NCI-H2227 (cell line): Measurements from ENCODE around the gene PIGM.
A peak's percentile ranks its signal among the peaks of the same experiment; 100 is the strongest.

ENCODE experiments used
- DNase-seq: peaks from one replicate; lab custom pipeline; 2025; ENCODE audit not compliant: unreplicated experiment; lab: John Stamatoyannopoulos, UW

PIGM gene

DNA sequence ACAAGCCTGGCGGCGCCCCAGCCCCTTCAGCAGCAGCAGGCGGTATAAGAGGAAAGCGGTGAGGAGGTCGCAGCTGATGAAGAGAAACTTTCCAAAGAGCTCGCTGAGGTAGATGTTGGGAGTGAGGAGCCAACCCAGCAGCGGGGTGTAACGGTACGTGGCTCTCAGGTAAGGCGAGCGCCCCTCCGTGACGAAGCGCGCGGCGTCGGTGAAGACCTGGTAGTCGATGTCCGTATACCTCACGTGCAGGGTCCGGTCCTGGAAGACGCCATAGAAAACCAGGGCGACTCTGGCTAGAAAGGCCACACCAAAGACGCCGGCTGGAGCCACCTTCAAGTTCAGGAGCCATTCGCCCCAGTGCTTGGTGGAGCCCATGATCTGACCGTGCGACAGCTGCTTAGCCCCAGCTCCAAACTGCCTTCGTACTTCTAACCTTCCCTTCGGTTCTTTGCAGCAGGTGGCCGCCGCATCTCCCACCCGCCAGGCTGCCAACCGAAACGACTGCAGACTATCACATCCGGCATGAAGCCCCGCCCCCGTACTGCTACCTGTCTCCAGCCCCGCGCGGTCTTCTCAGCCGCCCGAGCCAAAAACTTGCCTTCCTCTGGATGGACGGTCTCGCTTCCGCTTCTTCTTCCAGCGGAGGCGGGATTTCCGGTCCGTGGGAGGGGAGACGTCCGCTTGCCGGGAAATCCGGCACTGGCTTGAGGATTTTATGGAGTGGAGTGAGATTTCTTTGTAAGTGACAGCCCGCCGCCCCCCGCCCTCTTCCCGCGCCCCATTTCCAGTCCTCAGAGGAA is at the start of gene PIGM:
TSS of gene PIGM (minus strand) at position 626 of the 800 bp plus-strand sequence. CDS start at position 375, 251 bp downstream.
- DNase-seq, result peak; percentile 99

DNA sequence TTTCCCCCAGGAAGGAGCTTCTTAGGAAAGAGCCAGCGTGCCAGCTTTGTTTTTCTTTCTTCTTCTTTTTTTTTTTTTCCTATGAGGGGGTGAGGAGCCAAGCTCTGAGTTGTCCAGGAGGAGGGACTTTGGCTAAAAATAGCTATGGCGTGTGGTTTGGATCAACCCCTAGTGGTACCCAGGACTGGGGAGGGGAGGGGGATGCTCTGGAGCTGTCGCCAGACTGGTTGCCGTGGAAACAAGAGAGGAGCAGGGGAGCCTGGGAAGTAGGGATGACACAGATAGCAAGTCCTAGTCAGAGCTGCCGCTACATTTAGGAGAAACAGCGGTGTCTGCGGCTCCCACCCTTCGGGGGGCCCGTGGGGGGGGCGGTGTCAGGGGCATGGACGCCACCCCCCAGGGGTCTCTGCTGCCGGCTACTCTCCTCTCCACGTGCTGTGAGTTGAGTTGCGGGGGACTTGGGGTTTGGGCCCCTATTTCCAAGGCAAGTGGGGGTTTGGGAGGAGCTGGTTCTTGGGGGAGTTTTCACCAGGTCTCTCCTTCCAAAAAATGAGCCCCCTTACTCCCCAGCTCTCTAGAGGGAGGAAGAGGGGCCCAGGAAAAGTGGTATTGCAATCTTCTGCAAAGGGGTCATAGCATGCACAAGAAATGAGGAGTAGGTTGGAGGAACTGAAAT is 49.6 kb upstream of the PIGM start, which contains the start of gene KCNJ9:
TSS of gene KCNJ9 (plus strand) at position 278 of the 676 bp plus-strand sequence. CDS start 2,493 bp downstream, outside the sequence.
- DNase-seq, result peak; percentile 90

DNA sequence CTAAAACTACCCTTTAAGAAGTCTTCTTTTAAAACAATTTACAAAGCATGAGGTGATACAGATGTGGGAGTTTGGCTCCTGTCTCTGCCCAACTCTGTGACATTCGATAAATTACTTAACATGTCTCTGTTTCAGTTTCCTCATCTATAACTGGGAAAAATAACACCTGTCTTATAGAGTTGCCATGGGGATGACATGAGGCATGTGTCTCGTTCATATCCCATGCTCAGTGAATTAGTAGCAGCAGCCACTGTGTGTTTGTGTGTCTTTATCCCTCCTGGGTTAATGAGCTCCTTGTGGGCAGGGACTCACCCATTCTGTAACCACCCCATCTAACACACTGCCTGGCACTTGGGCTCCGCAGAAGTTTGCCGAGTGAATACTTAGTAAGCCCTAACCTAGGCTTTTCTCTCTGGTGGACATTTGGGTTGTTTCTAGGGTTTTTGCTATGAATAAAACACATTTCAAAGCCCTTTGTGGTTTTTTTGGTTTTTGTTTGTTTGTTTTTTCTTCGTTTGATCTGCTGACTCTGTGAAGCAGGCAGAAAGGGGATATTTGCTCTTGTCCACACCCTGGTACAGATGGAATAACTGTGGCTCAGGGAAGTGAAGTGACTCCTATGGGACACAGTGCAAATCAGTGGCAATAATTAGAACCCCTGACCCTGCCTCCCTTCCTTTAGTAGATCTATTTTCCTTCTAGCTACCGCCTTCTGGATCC is 48.8 kb upstream of the PIGM start:
- no peak for DNase-seq

DNA sequence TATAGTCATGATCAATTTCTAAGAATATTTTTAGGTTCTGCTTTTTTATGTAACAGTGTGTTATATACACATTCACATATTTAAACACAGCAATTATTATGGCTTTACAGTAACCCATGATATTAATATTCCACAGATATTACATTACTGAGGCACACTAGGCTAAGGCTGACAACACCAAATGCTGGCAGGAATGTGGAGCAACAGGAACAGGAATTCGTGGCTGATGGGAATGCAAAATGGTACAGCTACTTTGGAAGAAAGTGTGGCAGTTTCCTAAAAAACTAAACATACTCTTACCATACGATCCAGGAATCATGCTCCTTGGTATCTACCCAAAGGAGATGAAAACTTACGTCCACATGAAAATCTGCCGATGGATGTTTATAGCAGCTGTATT is 47.7 kb upstream of the PIGM start:
- no peak for DNase-seq

DNA sequence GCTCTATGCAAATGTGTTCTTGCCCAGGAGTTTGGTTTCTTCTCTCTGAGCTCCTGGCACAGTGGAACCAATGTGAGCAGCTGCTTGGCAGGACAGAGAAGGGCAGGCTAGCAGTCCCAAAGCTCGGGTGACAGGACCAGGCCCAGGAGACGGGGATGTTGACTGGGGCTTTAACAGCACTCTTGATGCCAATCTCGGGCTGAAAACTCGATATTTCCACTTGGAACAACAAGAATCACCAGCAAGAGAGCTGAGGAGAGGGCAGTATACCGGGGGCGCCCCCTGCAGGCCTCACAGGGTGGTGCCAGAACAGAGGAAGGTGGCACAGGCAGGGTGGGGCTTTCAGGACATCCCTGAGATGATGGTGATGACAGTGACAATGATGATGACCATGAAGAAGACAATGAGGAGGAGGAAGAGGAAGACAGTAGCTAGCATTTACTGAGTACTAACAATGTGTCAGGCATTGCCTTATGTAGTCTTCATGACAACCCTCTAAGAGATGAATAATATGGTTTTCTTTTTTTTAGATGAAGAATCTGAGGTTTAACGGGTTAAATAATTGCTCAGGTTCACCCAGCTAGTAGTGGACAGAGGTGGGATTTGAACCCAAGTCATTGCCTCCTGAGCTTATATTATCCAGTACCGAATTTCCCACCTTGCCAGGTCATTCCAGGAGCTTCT is 46.9 kb upstream of the PIGM start:
- peak; percentile 42 for DNase-seq

DNA sequence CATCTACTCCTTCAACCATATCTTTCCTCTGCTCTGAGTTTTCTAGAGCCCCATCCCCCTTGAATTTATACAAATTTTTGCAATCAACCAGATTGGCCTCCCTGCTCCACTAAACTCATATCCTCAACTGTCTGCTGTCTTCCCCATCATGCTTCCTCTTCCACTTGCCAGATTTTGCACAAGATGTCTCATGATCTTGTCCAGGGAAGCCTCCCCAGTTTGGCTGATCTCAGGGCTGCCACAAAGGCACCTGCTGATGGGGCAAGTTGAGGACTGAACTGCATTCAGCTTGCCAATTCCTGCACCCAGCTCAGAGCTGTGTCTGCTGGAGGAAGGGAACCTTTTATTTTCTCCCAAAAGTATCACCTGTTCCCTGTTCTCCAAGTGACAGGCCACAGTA is 45.7 kb upstream of the PIGM start:
- no peak for DNase-seq

DNA sequence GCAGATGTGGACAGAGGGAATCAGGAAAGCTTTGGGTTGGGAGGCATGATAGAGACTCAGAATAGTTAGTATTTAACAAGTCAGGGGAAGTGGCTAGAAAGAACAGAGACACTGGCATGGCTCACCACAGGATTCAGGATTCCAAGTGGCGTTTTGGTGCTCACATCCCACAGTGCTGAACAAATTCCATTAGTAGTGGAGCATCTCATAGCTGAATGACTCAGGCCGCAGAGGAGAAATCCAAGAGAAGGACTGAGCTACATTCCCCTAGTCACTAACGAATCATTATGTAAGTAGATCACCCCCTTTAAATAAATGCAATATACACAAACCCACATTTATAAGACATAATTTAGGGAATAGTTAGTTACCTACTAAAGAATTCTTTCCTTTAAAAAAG is 44.5 kb upstream of the PIGM start:
- no peak for DNase-seq

DNA sequence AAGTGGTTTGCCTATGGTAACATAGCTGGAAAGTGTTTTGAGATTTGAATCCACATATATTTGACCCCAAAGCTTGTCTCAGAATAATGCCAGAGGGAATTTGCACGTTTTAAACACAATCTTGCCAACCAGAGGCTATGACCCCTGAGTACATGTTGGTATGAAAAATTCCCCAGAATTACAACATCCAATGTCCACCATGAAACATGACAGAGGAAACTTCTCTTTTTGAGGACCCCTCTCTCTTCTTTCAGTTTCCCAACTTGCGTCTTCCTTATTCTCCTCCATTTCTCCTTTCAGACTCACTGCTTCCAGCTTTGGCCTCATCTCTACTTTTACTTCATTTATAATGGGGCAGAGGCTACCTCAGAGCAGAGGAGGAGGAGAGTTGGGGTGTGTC is 44.0 kb upstream of the PIGM start:
- DNase-seq, result no peak

DNA sequence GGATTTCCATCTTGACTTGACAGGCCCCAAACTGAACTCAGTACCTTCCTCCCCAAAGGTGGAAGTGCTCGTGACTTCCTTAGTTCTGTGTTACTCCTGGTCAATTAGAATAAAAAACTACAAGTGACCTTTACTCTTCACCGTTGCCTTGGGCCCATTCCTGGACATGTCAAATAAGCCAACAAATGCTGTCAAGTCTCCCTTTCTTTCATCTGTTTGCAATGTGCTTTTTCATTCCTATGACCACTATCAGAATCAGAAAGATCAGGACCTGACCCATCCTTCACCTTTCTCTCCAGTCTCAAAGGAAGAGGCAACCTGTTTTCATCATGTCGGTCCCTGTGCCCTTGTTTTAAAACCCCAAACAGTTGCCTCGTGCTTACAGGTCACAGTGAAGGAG is 43.1 kb upstream of the PIGM start:
- DNase-seq, result no peak

DNA sequence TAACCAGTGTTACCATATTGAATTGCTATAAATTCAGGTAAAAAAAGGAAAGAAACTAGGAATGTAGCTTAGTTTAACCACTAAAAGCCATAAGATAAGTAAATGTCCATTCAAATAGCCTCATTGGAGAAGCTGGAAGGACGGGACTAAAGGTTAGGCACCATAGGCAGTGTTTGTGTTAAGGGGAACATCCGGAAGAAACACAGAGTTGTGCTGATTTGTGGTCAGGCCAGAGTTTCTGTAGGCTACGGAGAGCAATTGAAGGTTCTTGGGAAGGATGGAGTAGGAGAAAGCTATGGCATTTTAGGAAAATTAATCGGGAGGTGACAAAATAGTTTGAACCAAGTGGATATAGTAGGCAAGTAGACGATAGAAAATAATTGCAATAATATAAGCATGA is 39.5 kb upstream of the PIGM start:
- DNase-seq, result no peak

DNA sequence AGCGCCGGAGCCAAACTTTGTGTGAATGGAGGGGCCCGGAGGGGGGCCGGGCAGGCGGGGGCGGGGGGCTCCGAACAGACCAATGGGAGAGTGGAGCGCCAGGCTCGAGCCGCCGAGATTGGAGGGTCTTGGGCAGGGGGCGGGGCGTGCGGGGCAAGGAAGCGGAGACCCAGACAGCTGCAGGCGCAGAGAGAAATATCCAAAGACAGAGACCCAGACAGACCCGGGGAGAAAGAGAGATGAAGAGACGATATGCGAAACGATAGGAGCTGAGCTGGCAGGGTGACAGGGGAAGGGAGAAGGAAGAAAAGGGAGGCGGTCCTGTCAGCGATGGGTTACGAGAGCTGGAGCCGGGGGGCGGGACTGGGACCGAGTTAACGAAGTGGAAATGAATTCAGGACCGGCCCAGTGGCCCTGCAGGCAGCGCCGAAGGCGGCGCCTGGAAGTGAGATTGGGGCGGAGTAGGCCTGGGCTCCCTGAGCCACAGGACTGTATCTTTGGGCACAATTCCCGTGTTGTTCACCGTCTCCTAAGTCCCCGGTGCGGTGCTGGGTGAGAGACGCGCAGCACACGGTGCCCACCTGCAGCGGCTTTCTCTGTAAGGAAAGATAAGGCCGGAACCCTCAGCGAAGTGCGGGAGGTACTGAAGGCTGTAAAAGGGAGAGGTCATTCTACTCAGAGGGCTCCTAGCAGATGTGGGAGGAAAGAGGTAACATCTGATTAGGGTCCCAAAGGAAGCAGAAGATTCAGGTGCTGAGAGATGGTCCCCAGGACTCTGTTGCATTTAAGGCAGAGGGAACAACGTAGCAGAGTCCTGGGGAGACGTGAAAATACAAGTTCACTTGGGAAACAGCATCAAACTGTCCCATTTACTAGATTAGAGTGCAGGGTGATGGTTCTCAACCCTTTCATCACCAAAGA is 38.7 kb upstream of the PIGM start:
- peak; percentile 84 for DNase-seq

DNA sequence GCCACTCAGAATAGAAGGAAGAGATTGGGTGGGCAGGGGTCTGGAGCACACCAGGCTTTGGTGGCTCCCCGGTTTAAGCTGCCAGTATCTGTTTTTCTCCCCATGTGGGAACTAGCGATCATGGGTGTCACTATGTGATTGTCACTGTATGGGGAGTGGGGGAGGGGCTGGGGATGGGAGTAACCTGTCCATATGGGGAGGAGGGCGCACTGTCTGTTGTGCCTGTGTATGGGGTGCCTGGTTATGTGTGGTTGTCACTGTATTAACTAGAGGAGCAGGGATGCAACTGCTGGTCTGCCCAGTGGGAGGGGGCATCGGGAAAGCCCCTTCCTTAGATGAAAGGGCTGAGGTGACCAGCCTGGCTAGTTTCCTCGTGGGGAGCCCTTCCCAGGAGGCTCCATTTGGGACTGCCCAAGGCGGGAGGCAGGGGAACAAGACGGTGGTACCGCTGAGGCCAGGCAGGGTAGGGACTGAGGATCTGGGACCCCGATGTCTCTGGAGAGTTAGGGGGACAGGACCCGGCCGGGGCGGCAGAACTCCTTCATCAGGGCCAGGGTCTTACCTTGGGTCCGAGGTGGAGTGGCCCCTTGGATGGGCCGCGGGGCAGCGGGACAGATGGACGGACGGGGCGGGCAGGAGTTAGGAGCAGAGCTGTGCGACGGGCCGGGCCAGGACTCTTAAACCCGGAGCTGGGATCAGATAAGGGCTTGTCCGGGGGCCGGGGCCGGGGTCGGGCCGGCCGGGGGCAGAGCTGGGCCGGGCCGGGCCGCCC is 37.9 kb upstream of the PIGM start, which contains the start of gene KCNJ10:
TSS of gene KCNJ10 (minus strand) at position 701 of the 772 bp plus-strand sequence. CDS start 27,628 bp downstream, outside the sequence.
- DNase-seq, result no peak

DNA sequence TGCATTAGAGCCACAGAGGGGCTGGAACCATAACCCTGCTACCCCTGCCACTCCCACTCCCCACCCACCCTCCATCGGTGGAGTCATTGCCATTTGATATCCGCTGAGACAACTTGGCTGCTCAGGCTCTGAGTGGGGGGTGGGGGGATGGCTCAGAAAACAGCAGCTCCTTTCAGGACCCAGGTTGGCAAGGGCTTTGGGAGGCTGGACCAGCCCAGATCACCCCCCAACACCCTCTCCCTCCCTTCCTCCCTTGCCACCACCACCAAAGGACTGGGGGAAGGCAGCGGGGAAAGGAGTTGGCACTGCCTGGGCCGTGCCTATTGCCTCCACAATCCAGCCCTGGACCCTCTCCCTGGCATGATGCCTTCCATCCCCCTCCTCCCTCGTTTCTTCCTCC is 36.4 kb upstream of the PIGM start:
- DNase-seq, result no peak

DNA sequence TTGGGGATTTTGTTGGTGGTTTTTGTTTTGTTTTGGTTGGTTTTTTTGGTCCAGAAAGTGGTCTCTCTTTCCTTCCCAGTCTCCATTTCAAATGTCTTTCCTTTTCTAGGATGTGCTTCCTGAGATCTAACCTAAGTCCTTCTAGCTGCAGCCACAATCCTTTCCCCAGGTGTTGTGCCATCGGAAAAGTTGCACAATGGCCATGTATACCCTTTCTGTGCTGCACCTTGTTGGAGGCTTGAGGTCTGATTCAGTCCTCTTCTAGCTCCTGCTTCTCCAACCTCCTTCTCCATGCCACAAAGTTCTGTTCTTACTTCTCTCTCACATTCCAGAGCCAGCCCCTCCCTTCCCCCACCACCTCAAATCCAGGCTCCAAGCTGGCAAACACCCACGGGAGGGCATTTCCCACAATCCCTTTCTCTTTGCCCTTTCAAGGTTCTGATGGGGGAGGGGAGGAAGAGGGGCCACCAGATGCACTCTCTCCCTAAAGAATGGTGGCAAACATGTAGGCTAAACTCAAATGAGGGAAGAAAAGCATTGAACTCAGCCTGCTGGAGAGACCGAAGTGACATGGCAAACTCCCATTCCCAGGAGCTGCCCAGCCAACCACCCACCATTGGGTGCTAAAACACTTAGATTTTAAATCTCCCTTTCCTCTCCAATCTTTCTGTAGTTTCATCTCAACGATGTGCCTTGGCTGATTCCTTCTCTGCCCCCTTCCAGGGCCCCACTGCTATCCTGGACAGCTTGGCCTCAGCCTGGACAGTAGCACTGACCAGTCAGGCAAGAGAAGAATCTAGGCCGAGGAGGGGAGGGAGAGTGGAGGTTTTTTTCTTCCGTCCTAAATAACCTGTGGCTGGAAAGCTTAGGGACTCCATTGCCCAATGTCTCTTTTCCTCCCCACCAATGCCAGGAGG is 35.3 kb upstream of the PIGM start:
- DNase-seq, result no peak

DNA sequence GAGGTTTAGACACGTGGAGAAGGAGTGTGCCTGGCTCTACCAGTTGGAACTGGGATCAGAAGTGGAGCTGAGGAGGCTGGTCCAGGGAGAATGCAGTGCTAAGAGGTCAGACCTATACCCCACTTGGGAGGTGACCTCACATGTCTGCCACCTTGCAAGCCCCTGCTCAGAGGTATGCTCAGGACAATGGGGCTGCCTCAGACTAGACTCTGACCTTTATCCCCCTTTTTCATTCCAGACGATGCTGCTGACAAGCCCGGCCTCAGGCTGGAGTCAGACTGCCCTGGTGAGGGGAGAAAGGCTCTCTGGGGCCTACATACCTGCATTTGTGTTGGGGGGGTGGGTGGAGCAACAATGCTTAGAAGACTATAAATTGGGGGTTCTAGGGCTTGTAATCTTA is 33.0 kb upstream of the PIGM start:
- DNase-seq, result no peak

DNA sequence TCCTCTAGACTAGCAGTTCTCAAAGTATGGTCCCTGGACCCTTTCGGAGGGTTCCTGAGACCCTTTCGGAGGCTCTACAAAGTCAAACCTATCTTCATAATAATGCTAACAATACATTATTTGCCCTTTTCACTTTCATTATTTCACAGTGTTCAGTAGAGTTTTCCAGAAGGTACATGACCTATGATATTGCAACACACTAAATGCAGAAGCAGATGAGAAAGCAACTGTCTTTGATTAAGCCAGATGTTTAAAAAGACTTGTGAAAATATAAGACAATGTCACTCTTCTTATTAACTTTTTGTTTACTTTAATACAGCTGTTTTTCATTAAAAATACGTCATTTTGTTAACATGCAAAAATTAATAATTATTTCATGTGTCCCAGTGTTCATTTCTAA is 32.4 kb upstream of the PIGM start:
- DNase-seq, result no peak

DNA sequence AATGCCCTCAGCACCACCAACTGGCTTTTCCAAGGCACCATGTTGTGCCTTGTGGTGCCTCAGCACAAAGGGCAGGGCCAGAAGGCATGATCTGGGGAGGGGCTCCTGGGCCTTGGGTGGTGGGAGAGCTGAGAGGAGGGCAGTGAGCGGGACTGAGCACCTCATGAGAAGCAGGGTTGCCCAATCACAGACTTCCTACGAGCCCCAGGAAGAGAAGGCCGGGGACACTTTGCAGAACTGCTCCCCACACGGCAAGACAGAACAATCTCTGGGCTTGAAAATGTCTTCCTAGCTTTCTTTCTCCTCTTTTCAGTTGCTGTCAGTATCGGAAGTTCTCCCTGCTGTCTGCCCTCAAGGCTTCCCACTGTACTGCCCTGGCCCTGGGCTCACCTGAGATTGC is 31.4 kb upstream of the PIGM start:
- DNase-seq, result no peak

DNA sequence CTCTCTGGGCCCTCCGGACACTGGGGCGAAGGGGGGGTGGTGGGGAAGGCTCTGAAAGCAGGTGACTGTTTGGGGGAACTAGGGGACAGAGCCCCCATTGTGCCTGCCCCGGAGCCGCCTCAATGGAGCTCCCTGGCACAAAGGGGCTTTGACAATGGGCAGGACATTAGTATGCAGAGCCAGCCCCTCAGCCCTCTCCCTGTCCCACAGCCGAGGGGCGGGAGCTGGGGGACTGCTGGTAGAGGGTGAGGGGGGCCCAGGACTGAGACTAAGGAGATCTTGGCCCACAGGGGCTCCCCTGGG is 30.4 kb upstream of the PIGM start:
- no peak for DNase-seq
